CD4-positive, alpha-beta T cell (primary cell): ENCODE data around the gene CST4. TPM values are rescaled to one million over a fixed set of nuclear protein-coding genes. Genes with fewer than 3 reads are reported as not detected.

Experiments used
- ATAC-seq: fragments of 200-7000 bp; cut with Tn5 transposase; one replicate; pipeline ENCODE4 v1.10.0; 2022; ENCODE audit warnings: mild to moderate bottlenecking; ENCODE audit not compliant: poor library complexity
- CTCF ChIA-PET: fragments of 350-600 bp; sonication (Branson Sonifier 250); formaldehyde crosslinking; loops from one replicate; lab custom pipeline; 2021; ENCODE audit warnings: antibody characterized with exemption, inconsistent platforms; lab: Charles Lee
- POLR2A ChIA-PET: fragments of 350-600 bp; sonication (Branson Sonifier 250); formaldehyde crosslinking; loops from one replicate; lab custom pipeline; 2021; ENCODE audit warnings: antibody characterized with exemption, inconsistent platforms; lab: Charles Lee
- DNase-seq, 14 experiments: peaks; one replicate each; pipeline ENCODE4 v3.0.0-alpha.2; 2013 to 2020; ENCODE audit warnings: mixed read lengths in 2 of 14
- H3K27ac ChIP-seq, 2 donors: one replicate each; pipeline versions ENCODE4 v1.5.1 to v1.7.0; 2013; ENCODE audit warnings: low read length in 2 of 2, low read depth in 1 of 2, mild to moderate bottlenecking in 1 of 2
- H3K27me3 ChIP-seq, 2 experiments: 1 replicate in 1 of 2; 2 replicates in 1 of 2; pipeline versions ENCODE4 v1.6.1 to v1.7.0; 2013; ENCODE audit warnings: low read length in 2 of 2, control low read depth in 1 of 2, mild to moderate bottlenecking in 1 of 2, moderate library complexity in 1 of 2; ENCODE audit not compliant: insufficient read depth in 2 of 2, control insufficient read depth in 1 of 2
- H3K36me3 ChIP-seq: one replicate; pipeline ENCODE4 v1.6.1; 2013; ENCODE audit warnings: low read length, control low read depth; ENCODE audit not compliant: insufficient read depth
- H3K4me1 ChIP-seq: one replicate; pipeline ENCODE4 v1.6.1; 2013; ENCODE audit warnings: low read length, control low read depth; ENCODE audit not compliant: insufficient read depth
- H3K4me3 ChIP-seq: one replicate; pipeline ENCODE4 v1.5.1; 2013; ENCODE audit warnings: mild to moderate bottlenecking, low read length, moderate library complexity
- H3K9me3 ChIP-seq, 2 experiments: 1 replicate in 1 of 2; 2 replicates in 1 of 2; pipeline versions ENCODE4 v1.6.1 to v1.7.0; 2013; ENCODE audit warnings: low read length in 2 of 2, mild to moderate bottlenecking in 2 of 2, control low read depth in 1 of 2, moderate library complexity in 1 of 2; ENCODE audit not compliant: control insufficient read depth in 1 of 2, insufficient read depth in 1 of 2
- H3K27ac Mint-ChIP-seq: one replicate; pipeline ENCODE4 v1.8.0; 2020; ENCODE audit warnings: mixed read lengths
- H3K27me3 Mint-ChIP-seq: one replicate; pipeline ENCODE4 v1.8.0; 2021; ENCODE audit warnings: mixed read lengths
- H3K36me3 Mint-ChIP-seq: one replicate; pipeline ENCODE4 v1.8.0; 2021; ENCODE audit warnings: low read depth, mixed read lengths
- H3K4me1 Mint-ChIP-seq: one replicate; pipeline ENCODE4 v1.8.0; 2021; ENCODE audit warnings: low read depth, mixed read lengths
- H3K4me3 Mint-ChIP-seq: one replicate; pipeline ENCODE4 v1.8.0; 2020; ENCODE audit warnings: mild to moderate bottlenecking, mixed read lengths
- H3K9me3 Mint-ChIP-seq: one replicate; pipeline ENCODE4 v1.8.0; 2020; ENCODE audit warnings: mixed read lengths
- CTCF ChIP-seq: fragments of 200-600 bp; IDR thresholded peaks from one replicate; pipeline ENCODE4 v1.8.0; 2022; ENCODE audit warnings: antibody characterized with exemption, mild to moderate bottlenecking
- intact Hi-C, 2 experiments: fragments of 100-400 bp; cut with DNase I in 1 of 2; cut with micrococcal nuclease in 1 of 2; formaldehyde crosslinking; loops; one replicate each; pipeline versions ENCODE4 v1.15.1 to v1.9.0; 2023 to 2025; cut with DNase I, micrococcal nuclease
- total RNA-seq, 174 experiments: library from RNA in 2 of 174; stranded (reverse) in 2 of 174; gene quantifications; one replicate each; pipeline ENCODE4 v1.2.3 and lab custom pipeline; 2021 to 2026

CST4 gene
- total RNA-seq, 2 experiments from 2014 or later, result not detected

DNA sequence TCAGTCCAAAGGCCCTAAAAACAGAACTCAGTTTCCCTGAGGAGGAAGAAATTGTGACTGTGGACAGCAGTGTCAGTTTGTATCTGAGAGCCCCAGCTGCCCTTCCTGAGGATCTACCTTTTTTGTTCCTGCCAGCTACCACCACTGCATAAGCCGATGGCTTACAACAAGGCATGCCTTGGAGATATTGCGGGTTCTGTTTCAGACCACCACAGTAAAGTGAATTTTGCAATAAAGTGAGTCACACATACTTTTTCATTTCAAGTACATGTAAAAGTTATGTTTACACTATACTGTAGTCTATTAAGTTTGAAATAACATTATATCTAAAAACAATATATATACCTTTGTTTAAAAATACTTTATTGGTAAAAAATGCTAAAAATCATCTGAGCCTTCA lies 41.5 kb downstream of the CST4 start:
- Histone ChIP-seq H3K27ac (no peak overlapping the region), H3K36me3 (no peaks in the 10 kb centered on the region), H3K27me3 (no peaks in the 10 kb centered on the region), H3K4me3 (no peak overlapping the region), H3K4me1 (no peaks in the 10 kb centered on the region), H3K9me3 (no peaks in the 10 kb centered on the region)
- CTCF ChIA-PET, result no interaction called here
- DNase-seq, result no peak
- Mint-ChIP-seq H3K4me3 (no peak overlapping the region), H3K36me3 (no peaks in the 10 kb centered on the region), H3K9me3 (no peaks in the 10 kb centered on the region), H3K27me3 (no peaks in the 10 kb centered on the region), H3K4me1 (no peaks in the 10 kb centered on the region), H3K27ac (no peak overlapping the region)
- TF ChIP-seq CTCF, result no peak
- POLR2A ChIA-PET, result no interaction called here
- ATAC-seq, result no peak
- intact Hi-C loops, result loop anchor here in 1 of 2 experiments (10.0 kb wide), 1 partner anchor 63 kb away; no protein-coding TSS in a partner anchor

- ATAC-seq (no peak), DNase-seq (no peak)
- Mint-ChIP-seq H3K4me3 (no peak overlapping the region), H3K9me3 (no peaks in the 10 kb centered on the region), H3K27me3 (no peaks in the 10 kb centered on the region), H3K27ac (no peak overlapping the region), H3K36me3 (no peaks in the 10 kb centered on the region), H3K4me1 (no peaks in the 10 kb centered on the region)
- Histone ChIP-seq H3K9me3 (no peaks in the 10 kb centered on the region), H3K36me3 (no peaks in the 10 kb centered on the region), H3K27me3 (no peaks in the 10 kb centered on the region), H3K27ac (no peak overlapping the region), H3K4me1 (no peaks in the 10 kb centered on the region), H3K4me3 (no peak overlapping the region)
- no peak for TF ChIP-seq CTCF
- ChIA-PET CTCF (no interaction called here), POLR2A (no interaction called here)
- intact Hi-C loops, result loop anchor here in 1 of 2 experiments (10.0 kb wide), 1 partner anchor 61 kb away; no protein-coding TSS in a partner anchor
Measured at GRCh38 chr20:23646106-23646873, 42.5 kb downstream of the CST4 start.

DNA sequence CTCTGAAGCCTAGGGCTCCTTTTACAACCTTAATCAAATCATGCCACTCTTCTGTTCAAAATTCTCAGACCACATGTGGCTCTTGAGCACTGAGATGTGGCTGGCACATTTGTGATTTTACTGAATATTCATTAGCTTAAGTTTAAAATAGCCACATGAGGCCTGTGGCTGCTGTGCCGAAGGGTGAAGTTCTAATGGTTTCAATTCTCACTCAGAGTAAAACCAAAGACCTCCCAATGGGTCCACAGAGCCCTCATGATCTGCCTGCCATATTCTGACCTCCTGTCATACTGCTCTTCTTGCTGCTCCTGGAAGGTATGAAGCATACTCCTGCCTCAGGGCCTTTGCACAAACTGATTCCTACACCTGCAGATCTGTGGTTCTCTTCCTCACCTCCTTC lies 43.3 kb downstream of the CST4 start:
- no peaks in the 10 kb centered on the region for H3K36me3 Mint-ChIP-seq
- intact Hi-C loops, result loop anchor here in 1 of 2 experiments (10.0 kb wide), 1 partner anchor 61 kb away; no protein-coding TSS in a partner anchor
- TF ChIP-seq CTCF, result no peak
- no peaks in the 10 kb centered on the region for H3K4me1 ChIP-seq
- H3K36me3 ChIP-seq, result no peaks in the 10 kb centered on the region
- H3K27me3 Mint-ChIP-seq, result no peaks in the 10 kb centered on the region
- H3K27me3 ChIP-seq, result no peaks in the 10 kb centered on the region
- CTCF ChIA-PET, result no interaction called here
- H3K4me3 ChIP-seq, result no peak overlapping the region
- H3K4me3 Mint-ChIP-seq, result no peak overlapping the region
- POLR2A ChIA-PET, result no interaction called here
- H3K4me1 Mint-ChIP-seq, result no peaks in the 10 kb centered on the region
- ATAC-seq, result no peak
- H3K9me3 ChIP-seq, result no peaks in the 10 kb centered on the region
- no peak for DNase-seq
- H3K9me3 Mint-ChIP-seq, result no peaks in the 10 kb centered on the region
- H3K27ac Mint-ChIP-seq, result no peak overlapping the region
- H3K27ac ChIP-seq, result no peak overlapping the region
